ENCODE results near the gene JARID2. TPM values are rescaled to one million over a fixed set of nuclear protein-coding genes. Genes with fewer than 3 reads are reported as not detected.
A peak's percentile ranks its signal among the peaks of the same experiment; 100 is the strongest.

JARID2 gene
- total RNA-seq, 1 experiment from 2014 or later: 0.56 TPM

DNA sequence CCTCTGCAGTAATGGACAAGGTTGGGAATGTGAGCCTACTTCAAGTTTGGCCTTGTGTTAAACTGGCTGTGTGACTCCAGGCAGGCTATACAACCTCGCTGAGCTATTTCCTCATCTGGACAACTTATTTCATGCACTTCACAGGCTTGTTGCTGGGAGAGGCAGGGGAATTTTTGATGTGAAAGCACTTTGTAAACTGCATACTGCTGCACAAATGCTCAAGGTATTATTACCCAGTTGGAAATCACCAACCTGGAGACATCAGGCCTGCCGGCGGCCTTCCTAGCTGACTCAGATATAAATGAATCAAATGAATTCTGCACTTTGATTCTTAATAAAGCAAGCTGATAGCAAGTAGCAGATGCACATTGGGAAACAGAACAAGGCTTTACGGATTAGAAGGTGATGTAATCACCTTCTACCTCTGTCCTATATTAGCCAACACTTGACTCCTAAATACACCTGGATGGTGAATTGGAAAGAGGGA is 10.1 kb downstream of the JARID2 start:
- no peaks in the 10 kb centered on the region for H3K36me3 ChIP-seq
- H3K4me3 ChIP-seq: no peak overlapping the region
- DNase-seq: no peak
- no peaks in the 10 kb centered on the region for H3K9me3 ChIP-seq
- H3K27me3 ChIP-seq: no peaks in the 10 kb centered on the region

DNA sequence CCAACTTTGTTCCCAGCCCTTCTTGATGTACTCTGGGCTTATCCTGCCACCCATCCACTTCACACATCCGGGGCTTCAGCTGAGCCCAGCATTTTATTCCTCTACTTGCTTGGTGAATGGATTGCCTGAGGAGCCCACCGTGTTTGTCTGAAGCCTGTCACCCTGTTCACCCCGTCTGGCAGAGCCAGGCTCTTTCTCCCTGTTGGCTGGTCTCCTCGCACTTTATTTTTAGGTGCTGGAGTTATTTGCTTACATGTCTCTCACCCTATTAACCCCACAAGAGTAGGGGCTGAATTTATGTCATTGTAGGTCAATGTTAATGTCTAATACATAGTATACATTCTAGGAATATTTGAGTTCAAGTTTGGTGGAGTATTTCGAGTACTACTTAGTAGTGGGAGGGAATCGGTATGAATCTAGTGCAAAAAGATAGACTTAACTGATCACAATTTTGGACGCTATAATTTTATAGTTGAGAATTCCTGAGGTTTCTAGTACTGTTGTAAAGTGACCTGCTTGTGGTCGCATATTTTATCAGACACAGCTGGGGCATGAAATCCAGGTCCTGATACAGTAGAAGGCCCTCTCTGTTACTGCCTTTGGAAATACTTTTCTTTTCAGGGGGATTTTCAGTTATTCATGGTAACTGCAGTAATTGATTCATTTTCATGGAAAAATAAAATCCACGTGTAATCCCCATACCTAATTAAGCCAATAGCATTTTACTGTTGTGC is 10.8 kb downstream of the JARID2 start:
- H3K9me3 ChIP-seq: no peaks in the 10 kb centered on the region
- H3K36me3 ChIP-seq: no peaks in the 10 kb centered on the region
- no peaks in the 10 kb centered on the region for H3K27me3 ChIP-seq
- no peak overlapping the region for H3K4me3 ChIP-seq
- no peak for DNase-seq

DNA sequence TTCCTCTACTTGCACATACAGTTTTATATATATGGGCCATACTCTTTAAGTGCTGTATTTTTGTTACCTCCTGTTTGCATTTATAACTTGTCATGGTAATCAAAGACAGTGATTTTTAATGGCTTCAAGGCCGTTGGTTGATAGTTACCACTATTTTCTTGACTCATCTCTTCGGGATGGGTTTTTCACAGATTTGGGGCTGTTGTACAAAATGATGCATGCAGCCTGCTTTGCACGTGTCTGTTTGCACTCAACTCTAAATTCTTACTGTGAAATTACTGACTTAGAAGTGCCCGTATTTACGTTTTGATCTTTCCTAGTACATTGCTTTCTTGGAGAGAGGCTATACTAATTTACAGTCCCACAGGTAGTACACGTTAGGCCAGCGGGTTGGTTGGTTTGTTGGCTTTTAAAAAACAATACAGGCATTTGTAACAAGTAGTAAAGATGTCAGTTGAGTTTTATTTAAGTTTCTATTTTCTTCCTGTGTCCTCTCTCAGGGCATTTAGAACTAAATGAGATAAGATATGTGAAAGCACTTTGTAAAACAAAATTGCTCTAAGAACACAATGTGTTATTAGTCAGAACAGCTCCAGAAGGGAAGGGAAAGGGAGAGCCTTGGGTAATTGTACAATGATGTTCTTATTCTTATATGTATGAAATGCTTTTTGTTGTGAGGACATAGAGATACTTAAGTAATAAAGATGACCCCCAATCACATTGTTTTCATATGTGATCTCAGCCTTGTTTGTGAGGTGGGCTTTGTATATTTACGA is 11.7 kb downstream of the JARID2 start:
- H3K27me3 ChIP-seq: no peaks in the 10 kb centered on the region
- no peak overlapping the region for H3K4me3 ChIP-seq
- DNase-seq: no peak
- H3K9me3 ChIP-seq: no peaks in the 10 kb centered on the region
- no peaks in the 10 kb centered on the region for H3K36me3 ChIP-seq

DNA sequence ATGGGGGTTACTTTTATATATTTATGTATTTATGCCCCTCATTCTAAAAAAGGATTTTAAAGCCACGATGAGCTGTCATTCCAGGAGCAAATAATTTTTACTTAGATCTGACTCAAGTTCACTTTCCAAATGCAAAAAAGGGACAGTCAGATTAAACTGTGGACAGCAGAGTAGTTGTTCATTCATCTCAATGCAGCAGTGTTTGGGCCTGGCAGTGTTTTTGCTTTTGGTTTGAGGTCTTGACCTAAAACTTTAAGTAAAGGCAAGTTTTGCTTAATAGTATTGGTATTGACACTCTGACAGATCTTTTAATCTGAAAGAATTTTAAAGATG is 13.9 kb downstream of the JARID2 start:
- H3K27me3 ChIP-seq: no peaks in the 10 kb centered on the region
- H3K4me3 ChIP-seq: no peak overlapping the region
- no peaks in the 10 kb centered on the region for H3K36me3 ChIP-seq
- peak; percentile 50 for DNase-seq
- no peaks in the 10 kb centered on the region for H3K9me3 ChIP-seq

DNA sequence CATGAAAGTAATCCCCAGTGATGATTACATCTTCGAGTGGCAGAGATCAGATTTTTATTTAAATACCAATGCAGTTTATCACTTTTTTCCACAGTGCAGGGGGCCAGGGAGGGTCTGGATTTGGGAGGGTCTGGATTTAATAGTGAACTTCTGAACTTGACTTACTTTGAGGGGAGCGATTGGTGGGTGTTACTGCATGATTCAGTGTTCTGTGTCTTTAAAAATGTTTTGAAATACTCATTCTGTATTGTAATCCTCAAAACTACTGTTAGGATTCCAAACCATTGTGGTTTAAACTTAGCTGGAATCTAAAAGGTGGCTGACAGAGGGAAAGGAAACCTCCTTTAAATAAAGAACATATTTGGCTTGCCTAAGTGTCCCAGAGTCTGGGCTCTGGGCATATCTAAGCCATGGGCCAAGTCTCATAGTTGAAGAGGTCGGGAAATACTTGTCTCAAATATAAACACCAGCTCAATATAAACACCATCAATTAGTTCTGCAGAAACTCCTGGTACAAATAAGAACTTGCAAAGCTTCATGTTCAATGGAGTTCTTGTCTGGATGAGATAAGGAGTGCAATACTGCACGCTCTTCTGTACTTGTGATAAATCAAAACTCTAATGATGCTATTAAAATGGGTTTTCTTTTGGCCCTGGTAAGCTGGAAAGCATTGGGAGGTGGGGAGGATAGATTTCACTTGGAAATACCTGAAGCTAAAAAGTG is 14.4 kb downstream of the JARID2 start:
- H3K27me3 ChIP-seq: no peaks in the 10 kb centered on the region
- no peak overlapping the region for H3K4me3 ChIP-seq
- peak; percentile 65 for DNase-seq
- H3K9me3 ChIP-seq: no peaks in the 10 kb centered on the region
- H3K36me3 ChIP-seq: no peaks in the 10 kb centered on the region

DNA sequence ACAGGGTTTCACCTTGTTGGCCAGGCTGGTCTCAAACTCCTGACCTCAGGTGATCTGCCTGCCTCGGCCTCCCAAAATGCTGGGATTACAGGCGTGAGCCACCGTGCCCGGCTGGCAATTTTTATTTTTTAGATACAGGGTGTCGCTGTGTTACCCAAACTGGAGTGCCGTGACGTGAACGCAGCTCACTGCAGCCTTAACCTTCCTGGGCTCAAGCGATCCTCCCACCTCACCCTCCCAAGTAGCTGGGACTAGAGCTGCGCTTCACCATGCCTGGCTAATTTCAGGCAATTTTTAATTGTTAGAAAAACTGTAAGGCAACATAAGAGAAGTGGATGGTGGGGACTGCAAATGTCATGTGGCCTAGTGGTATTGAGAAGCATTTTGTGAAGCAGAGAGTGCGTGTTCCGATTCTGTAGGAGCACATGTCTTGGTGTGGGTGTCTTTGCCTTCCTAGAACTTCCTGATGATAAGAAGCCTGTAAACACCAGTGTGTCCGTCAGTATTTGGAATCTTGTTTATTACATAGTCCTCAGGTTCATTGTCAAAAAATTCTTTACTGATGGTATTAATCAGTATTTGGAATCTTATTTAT is 18.0 kb downstream of the JARID2 start:
- Histone ChIP-seq H3K36me3 (no peaks in the 10 kb centered on the region), H3K27me3 (no peaks in the 10 kb centered on the region), H3K9me3 (no peaks in the 10 kb centered on the region), H3K4me3 (no peak overlapping the region)
- DNase-seq: no peak

DNA sequence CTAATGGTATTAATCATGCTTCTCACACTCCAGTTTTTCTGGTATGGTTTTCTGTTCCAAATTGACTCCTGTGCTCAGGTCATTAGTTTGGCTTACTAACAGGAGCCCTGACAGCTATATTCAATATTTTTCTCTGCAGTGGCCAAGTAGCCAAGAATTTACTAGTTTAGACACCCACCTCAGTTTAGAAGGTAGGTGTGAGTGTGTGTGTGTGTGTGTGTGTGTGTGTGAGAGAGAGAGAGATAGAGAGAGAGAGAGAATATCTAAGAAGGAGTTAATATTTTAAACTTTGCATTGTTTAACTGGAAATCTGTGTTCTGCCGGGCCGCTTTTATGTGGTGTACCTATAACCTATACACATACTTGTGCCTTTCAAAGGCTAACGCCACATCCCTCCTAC is 18.5 kb downstream of the JARID2 start:
- no peaks in the 10 kb centered on the region for H3K36me3 ChIP-seq
- no peak for DNase-seq
- H3K9me3 ChIP-seq: no peaks in the 10 kb centered on the region
- H3K4me3 ChIP-seq: no peak overlapping the region
- H3K27me3 ChIP-seq: no peaks in the 10 kb centered on the region

DNA sequence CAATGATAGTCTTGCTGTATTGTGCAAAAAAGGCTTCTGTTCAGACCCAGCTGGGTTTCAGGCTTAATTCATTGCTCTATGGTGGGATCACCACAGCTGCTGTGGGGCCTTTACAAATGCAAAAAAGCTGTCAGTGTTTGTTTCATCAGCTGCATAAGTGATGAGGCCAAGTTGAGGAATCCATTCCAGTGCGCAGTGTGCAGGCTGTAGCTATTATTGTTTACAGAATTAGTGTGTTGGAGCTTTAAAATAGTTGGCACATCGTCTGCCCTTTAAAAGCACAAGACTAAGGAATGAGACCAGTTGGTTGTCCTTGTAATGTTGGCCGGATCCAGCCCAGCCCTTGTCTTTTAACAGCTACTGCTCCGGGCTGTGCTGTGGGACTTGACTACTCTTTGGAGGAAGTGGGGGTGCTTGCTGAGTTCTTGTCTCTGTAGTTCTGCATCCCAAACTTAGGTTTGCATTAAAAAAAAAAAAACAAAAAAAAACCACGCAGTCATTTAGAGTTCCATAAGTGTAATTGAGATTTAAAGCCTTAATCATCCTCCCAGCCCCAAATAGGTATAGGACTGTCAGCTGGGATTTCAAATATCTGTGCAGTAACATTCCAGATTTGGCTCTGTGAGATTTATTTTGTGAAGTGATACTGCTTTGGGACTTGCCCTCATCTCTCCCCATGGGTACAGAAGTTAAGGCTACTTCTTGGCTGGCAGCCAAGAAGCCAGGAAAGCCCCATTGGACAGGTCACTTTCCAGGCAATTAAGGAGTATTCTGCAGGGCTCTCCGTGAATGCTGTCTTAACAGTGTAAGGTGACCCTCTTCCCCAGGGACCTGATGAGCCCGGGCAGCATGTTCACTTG is 19.3 kb downstream of the JARID2 start:
- H3K36me3 ChIP-seq: no peaks in the 10 kb centered on the region
- DNase-seq: no peak
- no peak overlapping the region for H3K4me3 ChIP-seq

DNA sequence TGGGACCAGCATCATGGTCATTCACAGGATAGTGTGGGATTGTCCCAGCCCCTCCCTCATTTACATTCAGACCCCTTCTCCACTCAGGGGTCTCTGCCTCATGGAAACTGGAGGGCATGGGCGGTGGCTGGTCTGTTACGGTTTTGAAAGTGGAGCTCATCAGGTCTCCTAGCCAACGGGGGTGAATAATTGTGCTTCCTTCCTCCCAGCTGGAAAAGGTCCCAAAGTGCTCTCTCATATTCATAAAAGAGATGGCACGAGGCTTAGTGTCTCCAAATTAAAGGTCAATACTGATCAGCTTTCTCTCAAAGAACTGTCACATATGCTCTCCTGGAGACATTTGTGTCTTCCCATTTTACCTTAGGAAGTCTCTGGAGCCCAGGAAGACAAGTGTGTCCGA is 19.9 kb downstream of the JARID2 start:
- H3K4me3 ChIP-seq: no peak overlapping the region
- DNase-seq: no peak

More for the DNA sequence above, 19.3 kb downstream of the JARID2 start:
- no peaks in the 10 kb centered on the region for H3K27me3 ChIP-seq
- H3K9me3 ChIP-seq: no peaks in the 10 kb centered on the region

DNA sequence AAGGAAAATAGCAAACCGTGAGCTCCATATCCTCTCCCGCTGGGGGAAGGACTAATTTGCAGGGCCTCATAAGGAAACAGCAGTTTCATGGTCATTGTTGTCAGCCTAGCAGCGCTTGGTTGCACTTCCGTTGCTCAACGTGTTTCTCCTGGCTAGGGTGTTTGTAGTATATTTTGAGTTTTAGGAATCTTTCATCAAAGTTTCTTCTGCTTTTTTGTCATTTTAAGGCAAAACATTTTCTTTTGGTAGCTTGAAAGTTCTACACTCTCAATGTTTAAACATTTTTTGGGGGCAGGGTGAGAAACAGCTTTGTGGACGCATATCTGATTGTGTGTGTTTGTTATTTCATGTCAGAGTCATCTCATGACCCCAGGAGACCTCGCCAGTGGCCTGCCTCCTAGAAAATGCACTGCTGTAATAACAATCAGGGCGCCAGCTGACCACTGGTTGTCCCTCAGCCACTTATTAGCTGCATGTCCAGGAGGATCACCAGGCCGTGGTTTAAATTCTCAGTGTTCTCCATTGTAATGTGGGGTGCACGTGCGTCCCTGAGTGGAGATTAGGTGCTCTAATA is 20.6 kb downstream of the JARID2 start:
- H3K9me3 ChIP-seq: no peaks in the 10 kb centered on the region
- H3K4me3 ChIP-seq: no peak overlapping the region
- DNase-seq: no peak
- no peaks in the 10 kb centered on the region for H3K36me3 ChIP-seq
- no peaks in the 10 kb centered on the region for H3K27me3 ChIP-seq

More for the DNA sequence above, 19.9 kb downstream of the JARID2 start:
- no peaks in the 10 kb centered on the region for H3K9me3 ChIP-seq
- no peaks in the 10 kb centered on the region for H3K36me3 ChIP-seq
- no peaks in the 10 kb centered on the region for H3K27me3 ChIP-seq

DNA sequence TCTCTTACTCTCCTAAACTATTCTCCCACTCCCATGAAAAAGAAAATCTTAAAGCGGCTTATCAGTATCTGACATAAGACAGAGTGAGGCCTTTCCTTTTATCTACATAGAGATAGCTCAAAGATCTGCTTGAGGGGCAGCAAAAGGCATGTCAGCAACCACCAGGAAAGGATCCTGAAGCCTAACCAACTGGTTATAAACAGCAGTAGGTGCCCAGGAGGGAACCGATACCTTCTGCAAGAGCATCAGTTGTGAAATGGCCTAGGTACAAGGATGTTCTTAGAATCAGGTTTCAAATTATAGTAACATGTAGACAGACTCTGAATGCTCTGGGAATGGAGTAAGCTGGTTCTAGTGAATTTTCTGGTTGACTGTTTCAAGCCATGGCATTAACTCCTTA is 21.4 kb downstream of the JARID2 start:
- no peaks in the 10 kb centered on the region for H3K9me3 ChIP-seq
- H3K36me3 ChIP-seq: no peaks in the 10 kb centered on the region
- H3K4me3 ChIP-seq: no peak overlapping the region
- H3K27me3 ChIP-seq: no peaks in the 10 kb centered on the region
- DNase-seq: no peak

DNA sequence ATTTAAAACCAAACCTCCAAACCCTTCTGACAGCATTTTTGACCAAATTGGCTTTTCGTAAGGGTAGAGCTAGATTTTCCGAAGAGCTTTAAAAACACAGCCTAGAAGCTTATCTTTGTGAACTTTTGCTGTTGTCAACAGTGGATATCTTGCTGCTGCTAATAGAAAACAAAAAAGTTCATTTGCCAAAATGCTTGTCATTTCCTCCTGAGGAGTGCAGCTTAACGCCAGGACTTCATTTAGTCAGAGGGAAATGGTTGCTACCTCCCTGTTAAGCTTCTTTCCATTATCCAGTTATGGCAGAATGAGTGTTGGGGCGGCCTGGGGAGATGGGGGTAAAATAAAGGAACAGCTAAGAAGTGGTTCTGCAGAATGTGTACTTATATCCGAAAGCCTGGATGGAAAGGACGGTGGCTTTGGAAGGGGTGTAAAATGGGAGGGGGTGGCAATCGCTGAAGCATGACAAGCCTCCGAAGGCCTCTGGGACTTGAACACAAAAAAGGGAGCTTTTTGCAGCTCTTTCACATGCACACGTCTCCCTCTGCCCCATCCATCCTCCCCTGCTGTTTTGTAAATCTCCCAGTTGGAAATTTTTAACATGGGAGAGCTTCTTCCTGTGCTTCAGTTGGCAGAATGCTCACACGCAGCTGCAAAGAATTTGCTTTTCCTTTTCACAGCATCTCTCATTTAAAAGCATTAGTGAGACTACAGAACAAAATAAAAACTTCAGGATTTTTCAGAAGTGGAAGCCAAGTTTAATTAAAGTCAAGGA is 22.5 kb downstream of the JARID2 start:
- no peak for DNase-seq
- H3K27me3 ChIP-seq: no peaks in the 10 kb centered on the region
- H3K4me3 ChIP-seq: no peak overlapping the region
- no peaks in the 10 kb centered on the region for H3K9me3 ChIP-seq
- H3K36me3 ChIP-seq: no peaks in the 10 kb centered on the region

DNA sequence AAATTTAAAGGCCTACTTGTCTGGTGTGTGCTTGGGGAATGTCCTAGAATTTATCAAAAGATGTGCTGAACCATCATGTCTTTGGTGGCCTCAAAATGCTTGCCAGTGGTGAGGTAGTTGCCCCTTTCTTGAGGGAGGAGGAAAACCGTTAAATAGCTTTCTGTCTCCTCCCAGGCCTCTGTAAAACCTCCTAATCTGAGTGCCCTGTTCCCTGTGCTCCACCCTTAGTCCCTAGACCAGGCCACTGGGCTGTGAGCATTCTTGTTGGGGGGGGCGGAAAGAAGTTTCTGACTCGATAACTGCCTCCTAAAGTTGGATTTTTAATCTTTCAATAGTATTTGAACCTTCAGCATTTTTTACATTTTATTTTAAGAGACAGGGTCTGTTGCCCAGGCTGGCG is 23.1 kb downstream of the JARID2 start:
- Histone ChIP-seq H3K36me3 (no peaks in the 10 kb centered on the region), H3K4me3 (no peak overlapping the region), H3K27me3 (no peaks in the 10 kb centered on the region), H3K9me3 (no peaks in the 10 kb centered on the region)
- no peak for DNase-seq

DNA sequence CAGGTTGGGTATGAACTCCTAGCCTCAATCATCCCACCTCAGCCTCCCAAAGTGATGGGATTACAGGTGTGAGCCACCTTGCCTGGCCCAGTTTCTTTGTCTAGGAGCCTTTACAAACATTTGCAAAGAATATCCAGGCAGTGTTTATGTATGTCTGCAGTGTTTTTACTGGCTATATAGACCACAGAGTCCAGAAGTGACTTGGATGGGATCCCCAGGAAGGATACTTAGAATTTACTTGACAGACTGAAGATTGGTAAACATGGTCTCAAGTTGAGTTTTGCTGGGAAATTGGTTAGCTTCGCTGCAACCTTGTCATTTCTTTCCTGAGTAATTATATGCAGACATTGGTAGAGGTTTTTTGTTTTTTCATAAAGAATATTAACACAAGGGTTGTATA is 23.8 kb downstream of the JARID2 start:
- H3K9me3 ChIP-seq: no peaks in the 10 kb centered on the region
- no peaks in the 10 kb centered on the region for H3K27me3 ChIP-seq
- DNase-seq: no peak
- H3K4me3 ChIP-seq: no peak overlapping the region
- H3K36me3 ChIP-seq: no peaks in the 10 kb centered on the region

DNA sequence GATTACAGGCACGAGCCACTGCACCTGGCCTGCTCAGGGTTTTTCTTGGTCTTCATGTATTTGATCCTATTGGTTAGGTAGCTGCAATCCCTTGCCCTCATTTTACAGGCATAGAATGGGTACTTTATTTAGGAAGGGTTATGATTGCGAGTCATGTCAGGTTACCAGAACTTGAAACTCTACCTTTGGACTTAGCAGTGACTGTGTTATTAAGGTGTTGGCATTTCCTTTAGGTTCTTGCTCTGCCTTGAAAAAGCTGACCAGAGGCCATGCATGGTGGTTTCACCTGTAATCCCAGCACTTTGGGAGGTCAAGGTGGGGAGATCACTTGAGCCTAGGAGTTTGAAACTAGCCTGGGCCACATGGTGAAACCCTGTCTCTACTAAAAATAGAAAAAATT is 24.5 kb downstream of the JARID2 start:
- Histone ChIP-seq H3K27me3 (no peaks in the 10 kb centered on the region), H3K9me3 (no peaks in the 10 kb centered on the region), H3K36me3 (no peaks in the 10 kb centered on the region), H3K4me3 (no peak overlapping the region)
- DNase-seq: no peak

Measured in MG63 (cell line).